Activated naive CD4-positive, alpha-beta T cell treated with anti-CD3 and anti-CD28 coated beads, Interleukin-2, amount 50 U/mL, for 16 hours (primary cell): ENCODE measurements around the gene DGKB.

Experiments
- DNase-seq: peaks from one replicate; pipeline ENCODE4 v3.0.0-alpha.2; 2020

The DGKB gene

GRCh38 chr7:14438366-14438765 lies 464.2 kb downstream of the DGKB start:
- DNase-seq = no peak

DNA sequence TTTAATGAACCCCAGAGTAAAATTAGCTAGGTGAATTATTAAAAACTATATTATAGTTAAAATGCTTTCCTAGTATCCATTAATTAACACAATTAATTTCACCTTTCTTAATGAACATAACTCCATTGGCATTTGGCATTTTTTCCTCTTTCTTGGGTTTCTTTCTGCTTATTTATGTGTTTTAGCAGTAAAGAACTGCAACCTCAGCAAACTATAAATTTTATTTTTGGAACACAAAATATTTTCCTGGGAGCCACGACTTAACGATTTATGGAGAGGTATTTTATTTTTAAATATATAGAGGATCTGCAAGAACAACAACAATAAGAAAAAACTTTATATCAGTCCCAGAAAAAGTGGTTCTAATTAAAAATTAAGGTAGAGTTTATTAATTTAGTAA lies 465.7 kb downstream of the DGKB start:
- no peak for DNase-seq

- no peak for DNase-seq
Measured at GRCh38 chr7:14432924-14433323, 469.6 kb downstream of the DGKB start.

DNA sequence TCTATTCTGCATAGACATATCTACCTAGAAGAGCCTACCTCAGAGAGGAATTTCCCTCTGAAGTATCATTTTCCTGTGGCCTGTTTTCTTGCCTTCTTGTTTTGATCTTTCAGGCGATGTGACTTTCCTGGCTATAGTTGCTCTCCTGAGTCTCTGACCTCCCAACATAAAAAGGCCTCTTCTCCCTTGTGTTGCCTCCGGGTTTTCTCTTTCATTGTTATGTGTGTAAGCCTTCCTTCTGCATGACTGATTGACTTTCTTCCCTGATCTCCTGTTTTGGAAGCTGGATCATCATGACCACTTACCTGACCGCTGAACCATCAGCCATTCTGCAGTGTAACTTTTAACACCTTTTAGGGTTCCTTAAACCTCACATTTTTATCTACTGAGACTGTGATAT lies 471.6 kb downstream of the DGKB start:
- no peak for DNase-seq

DNA sequence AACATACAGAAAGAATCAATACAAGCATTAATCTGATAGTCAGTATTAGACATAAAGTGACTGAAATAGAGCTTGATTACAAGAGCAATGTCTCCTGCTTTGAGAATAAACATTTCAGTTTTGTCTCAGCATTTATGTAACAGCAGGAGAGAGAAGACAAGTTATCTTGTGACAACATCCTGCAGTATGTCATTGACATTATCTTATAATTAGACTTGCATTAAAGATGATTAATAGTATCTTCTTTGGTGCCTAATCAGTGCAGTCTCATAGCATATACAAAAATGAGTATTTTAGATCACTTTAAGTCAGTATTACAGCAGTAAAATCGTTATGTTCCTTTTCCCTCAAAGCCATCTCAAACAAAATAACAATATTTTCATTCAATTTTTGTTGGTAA lies 477.0 kb downstream of the DGKB start:
- DNase-seq = no peak

GRCh38 chr7:14424675-14425074 lies 477.9 kb downstream of the DGKB start:
- no peak for DNase-seq

GRCh38 chr7:14420768-14421167 lies 481.8 kb downstream of the DGKB start:
- no peak for DNase-seq

DNA sequence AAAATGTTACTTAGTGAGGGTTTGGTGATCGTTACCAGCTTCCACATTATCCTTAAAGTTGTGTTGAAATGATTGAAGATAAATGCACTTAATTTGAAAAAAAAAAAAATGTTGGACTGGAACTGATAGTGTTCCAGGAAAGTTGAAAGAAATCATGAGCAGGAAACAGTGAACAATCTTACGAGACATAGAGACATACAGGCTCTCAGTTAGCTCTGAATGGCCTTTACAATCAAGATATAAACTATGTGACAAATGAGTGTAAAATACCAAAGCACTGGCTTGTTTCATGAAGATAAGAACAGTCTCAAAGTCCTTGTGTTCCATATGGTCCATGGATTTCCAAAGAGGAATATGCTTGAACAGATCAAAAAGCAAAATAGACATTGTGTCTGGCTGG lies 483.0 kb downstream of the DGKB start:
- no peak for DNase-seq

DNA sequence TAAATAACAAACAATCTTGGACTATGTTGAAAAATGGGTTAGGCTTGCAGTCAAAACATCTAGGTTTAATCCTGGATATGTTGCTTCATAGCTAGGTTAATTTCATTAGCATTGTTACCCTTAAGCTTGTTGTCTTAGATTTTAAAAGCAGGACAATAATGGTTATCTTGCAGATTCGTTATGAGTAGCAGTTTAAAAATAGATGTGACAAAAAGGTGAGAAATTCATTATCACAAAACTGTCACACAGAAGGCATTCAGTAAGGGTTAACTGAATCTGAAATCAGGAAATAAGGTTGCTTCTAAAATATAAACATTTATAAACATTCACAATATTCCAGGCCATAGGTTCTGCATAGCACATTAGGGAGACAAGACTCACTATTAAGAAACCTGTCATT lies 483.9 kb downstream of the DGKB start:
- DNase-seq = no peak

DNA sequence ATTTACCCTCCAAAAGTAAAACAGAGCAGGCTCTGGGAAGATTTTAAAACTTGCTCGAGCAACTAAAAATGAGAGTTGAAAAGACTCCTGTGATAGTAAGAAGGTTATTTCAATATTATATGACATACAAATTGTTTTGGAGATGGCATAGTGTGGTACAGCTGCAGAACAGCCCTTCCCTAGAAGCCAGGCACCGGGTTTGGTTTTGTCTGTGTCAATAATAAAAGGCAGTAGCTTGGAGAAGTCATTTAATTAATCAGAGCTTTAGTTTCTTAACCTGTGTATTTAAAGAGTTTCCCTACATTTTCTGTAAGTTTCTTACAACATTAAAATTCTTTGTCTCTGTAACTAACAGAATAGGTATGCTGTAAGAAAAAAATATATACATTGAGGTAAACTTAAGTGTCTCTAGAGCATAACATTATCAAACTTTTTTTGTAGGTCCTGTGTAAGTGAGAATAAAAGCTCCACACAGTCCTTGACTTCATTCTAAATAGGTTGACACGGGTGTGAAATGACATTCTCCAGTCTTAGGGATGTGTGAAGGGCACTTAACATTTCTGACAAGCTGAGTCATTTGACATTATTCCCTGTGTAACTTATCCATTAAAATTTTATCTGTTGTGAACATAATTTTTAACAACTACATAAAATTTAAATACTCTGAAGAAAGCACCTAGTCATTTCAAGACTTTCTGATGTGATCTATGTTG lies 488.1 kb downstream of the DGKB start:
- DNase-seq = no peak

DNA sequence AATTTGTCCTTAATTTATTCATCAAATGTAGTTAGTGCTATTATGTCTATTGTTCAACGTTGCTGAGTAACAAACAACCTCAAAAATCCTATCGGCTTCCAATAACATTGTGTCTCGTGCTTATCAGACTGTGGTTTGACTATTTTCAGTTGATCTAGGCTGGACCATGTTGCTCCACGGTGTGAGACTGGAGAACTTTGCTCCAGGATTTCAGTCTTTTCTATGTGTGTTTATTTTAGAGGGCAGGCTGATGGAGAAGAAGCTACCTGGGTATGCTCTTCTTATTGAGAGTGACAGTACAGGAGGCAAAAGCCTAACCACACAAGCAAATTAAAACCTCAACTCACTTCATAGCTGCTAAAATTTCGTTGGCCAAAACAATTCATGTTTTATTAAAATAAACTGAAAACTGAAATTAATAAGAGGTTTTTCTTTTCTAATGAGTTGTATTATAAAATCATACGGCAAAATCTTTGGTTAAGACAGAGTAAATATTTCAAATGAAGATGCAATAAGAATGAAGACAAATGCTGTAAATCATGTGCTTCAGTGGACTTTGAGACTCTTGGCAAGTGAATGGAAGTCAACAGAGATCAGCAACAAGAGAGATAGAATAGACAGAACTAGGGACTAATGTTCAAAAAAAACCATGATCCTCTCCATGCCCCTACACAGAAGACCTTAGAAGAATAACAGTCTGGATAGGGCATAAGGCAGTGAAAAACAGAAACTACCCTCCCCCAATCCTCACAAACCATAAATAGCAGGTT lies 495.1 kb downstream of the DGKB start:
- no peak for DNase-seq

DNA sequence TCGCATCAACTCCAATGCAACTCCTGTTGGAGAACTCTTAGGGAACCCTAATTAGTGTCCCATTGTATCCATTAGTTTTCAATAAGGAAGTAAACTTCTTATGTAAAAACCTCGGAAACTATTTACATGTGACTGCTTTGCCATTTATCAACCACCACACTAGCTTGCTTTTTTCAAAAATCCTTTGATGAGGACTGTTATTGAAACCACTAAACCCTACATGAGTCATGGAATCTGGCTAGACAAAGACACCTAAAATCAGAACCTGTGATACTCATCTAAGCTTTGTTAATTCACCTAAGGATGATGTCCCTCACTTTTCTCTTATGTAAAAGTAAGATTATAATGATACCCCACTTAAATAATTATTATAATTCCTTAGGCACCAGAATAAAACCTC lies 499.0 kb downstream of the DGKB start:
- DNase-seq = no peak

DNA sequence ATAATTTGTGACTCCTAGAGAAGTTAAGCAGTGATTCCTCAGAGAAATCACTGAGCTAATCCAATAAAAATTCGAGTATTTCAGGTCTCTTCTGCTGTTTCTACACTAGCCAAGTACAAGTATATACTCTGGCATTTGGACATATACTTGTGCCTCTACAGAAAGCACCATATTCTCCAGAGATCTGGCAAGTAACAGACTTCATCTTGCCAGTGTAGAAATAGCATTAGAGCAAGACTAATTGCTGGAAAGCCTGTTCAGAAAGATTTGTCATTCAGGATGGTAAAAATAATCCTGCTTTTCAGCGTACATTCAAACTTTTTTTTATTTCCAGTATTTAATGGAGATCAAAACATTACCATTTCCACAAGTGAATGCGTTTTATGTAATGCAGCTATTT lies 502.3 kb downstream of the DGKB start:
- no peak for DNase-seq

GRCh38 chr7:14398526-14398925 lies 504.0 kb downstream of the DGKB start:
- no peak for DNase-seq

GRCh38 chr7:14395860-14396259 lies 506.7 kb downstream of the DGKB start:
- DNase-seq = no peak

- DNase-seq = no peak
Measured at GRCh38 chr7:14394786-14395185, 507.8 kb downstream of the DGKB start.

DNA sequence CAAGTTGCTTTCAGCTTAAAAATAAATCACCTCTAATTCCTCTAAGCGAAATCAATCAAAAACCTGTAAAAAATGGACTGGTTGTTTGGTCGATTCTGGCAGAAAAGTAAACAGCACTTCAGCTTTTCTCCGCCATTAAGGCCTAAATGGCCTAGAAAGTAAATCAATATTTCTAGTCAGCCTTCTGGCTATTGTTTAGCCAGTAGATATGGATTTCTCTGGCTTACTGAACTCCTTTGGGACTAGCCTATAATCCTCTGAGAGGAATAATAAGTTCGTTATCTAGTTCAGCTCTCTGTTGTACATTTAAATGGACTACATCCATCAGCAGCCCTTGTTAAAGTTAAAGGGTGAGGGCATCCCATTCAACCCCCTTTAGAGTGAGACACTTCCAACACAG lies 513.0 kb downstream of the DGKB start:
- DNase-seq = no peak

DNA sequence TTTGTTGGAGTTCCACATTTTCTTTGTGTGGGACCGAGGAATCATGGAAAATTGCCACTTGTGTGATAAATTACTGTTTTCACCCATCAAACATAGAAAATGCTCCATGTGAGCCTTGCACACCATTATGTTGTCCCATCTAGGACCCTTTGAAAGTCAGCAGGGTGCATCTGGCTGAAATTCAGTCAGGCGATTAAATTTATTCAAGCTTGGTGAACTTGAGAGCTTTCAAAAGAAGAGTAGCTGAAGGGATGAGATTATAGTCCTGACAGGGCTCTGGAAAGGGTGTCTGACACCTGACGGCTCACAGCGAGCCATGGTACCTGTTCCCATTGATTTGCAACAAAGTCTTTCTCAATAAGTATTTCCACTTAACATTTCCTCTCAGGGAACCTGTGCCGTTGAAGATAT lies 513.4 kb downstream of the DGKB start:
- no peak for DNase-seq

- DNase-seq = no peak
Measured at GRCh38 chr7:14385074-14385473, 517.5 kb downstream of the DGKB start.

DNA sequence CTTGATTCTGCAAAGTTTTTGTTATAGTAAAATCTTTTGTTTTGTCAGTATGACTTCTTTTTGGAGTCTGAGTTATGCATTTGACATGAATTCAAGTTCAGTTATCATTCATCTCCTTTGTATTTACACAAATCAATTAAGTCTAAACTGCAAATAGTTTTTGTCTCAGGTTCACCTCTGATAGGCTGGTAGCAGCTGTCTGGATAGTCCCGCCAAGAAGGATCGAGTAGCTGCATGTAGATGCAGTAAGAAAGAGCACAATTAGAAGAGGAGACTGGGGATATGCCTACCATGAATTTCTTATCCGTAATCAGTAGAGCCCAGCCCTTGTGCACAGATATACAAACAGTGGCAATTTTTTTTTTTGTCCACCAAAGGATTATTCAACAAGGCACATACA lies 520.6 kb downstream of the DGKB start:
- no peak for DNase-seq

- DNase-seq = no peak
Measured at GRCh38 chr7:14381306-14381705, 521.2 kb downstream of the DGKB start.

DNA sequence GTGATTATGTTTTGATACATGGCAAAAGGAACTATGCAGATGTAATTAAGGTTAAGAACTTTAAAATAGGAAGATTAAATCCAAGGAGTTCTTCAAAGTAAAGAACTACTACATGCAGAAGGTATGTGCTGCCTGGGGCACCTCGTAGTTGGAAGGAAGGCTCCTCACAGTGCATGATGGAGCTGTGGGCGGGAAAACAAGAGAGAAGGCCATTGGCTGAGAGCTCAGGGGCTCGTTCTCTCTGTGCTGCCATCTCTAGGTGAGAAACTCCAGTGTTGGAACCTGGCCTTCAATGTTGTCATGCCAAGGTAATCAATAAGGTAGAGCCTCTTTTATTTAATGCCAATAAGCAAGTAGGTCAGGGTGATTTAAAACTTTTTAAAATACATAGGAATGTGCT lies 521.7 kb downstream of the DGKB start:
- no peak for DNase-seq

- no peak for DNase-seq
Measured at GRCh38 chr7:14377646-14378266, 524.8 kb downstream of the DGKB start.

DNA sequence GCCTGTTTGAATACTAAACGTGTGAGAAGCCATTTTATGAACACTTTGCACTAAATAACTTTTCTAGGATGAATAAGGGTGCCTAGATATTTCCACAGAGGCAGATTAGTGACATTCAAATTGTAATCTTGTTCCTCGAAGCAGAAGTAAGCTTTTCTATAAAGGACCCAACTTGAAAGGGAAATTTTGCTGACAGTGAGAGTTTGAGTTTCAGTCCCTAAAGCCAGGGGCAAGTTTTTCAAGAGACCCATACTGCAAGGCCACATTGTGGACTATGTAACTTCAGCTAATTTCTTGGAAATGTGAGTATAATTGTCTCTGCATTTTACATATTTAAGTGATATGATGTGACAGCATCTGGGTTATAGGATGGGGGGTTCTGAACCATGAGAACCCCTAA lies 525.8 kb downstream of the DGKB start:
- no peak for DNase-seq
